Neural progenitor cell (in vitro differentiated cells): ENCODE measurements around the gene MPC2. TPM values are rescaled to one million over a fixed set of nuclear protein-coding genes. Genes with fewer than 3 reads are reported as not detected.

Source experiments
- DNase-seq: peaks from one replicate; pipeline ENCODE4 v3.0.0-alpha.2; 2016; ENCODE audit warnings: low spot score
- H2AFZ ChIP-seq: fragments of 200-600 bp; sonication (generic); replicated peaks from 2 replicates; pipeline ENCODE4 v1.6.1; 2016; ENCODE audit warnings: antibody characterized with exemption
- H3F3A ChIP-seq: fragments of 200-600 bp; sonication (generic); 2 replicates; pipeline ENCODE4 v1.6.1; 2016; ENCODE audit warnings: antibody characterized with exemption, low read depth
- H3K27ac ChIP-seq: fragments of 200-600 bp; sonication (generic); 2 replicates; pipeline ENCODE4 v1.5.1; 2016; ENCODE audit warnings: mild to moderate bottlenecking
- H3K27me3 ChIP-seq: fragments of 200-600 bp; sonication (generic); 2 replicates; pipeline ENCODE4 v1.6.1; 2016; ENCODE audit warnings: mild to moderate bottlenecking, moderate library complexity
- H3K36me3 ChIP-seq: fragments of 200-600 bp; sonication (generic); 2 replicates; pipeline ENCODE4 v1.5.1; 2016
- H3K4me1 ChIP-seq: fragments of 200-600 bp; sonication (generic); 2 replicates; pipeline ENCODE4 v1.6.1; 2016; ENCODE audit warnings: mixed run types
- H3K4me2 ChIP-seq: fragments of 200-600 bp; sonication (generic); 2 replicates; pipeline ENCODE4 v1.6.1; 2016
- H3K4me3 ChIP-seq: fragments of 200-600 bp; sonication (generic); 2 replicates; pipeline ENCODE4 v1.5.1; 2016
- H3K79me2 ChIP-seq: fragments of 200-600 bp; sonication (generic); 2 replicates; pipeline ENCODE4 v1.6.1; 2016; ENCODE audit warnings: low read depth
- H3K9ac ChIP-seq: fragments of 200-600 bp; sonication (generic); 2 replicates; pipeline ENCODE4 v1.6.1; 2016
- H3K9me3 ChIP-seq: fragments of 200-600 bp; sonication (generic); 2 replicates; pipeline ENCODE4 v1.5.1; 2016; ENCODE audit warnings: low read depth
- H4K20me1 ChIP-seq: fragments of 200-600 bp; sonication (generic); 2 replicates; pipeline ENCODE4 v1.6.1; 2016; ENCODE audit warnings: low read depth
- H3K27ac Mint-ChIP-seq: 3 replicates; pipeline ENCODE4 v1.8.0; 2021; ENCODE audit warnings: mixed read lengths
- H3K27me3 Mint-ChIP-seq: 2 replicates; pipeline ENCODE4 v1.8.0; 2022; ENCODE audit warnings: low read depth, mild to moderate bottlenecking, inconsistent platforms, moderate library complexity, mixed read lengths; ENCODE audit not compliant: insufficient read depth
- H3K36me3 Mint-ChIP-seq: 3 replicates; pipeline ENCODE4 v1.8.0; 2021; ENCODE audit warnings: mixed read lengths
- H3K4me1 Mint-ChIP-seq: 3 replicates; pipeline ENCODE4 v1.8.0; 2021; ENCODE audit warnings: mixed read lengths
- H3K4me3 Mint-ChIP-seq: 3 replicates; pipeline ENCODE4 v1.8.0; 2021; ENCODE audit warnings: mild to moderate bottlenecking, moderate library complexity, mixed read lengths
- H3K9me3 Mint-ChIP-seq: 3 replicates; pipeline ENCODE4 v1.8.0; 2020; ENCODE audit warnings: mixed read lengths
- EZH2 ChIP-seq: fragments of 200-600 bp; sonication (generic); IDR thresholded peaks from 2 replicates; pipeline ENCODE4 v1.6.1; 2017; ENCODE audit warnings: antibody characterized with exemption, mild to moderate bottlenecking, moderate library complexity
- EZH2phosphoT487 ChIP-seq: fragments of 200-600 bp; sonication (generic); IDR thresholded peaks from 2 replicates; pipeline ENCODE4 v1.6.1; 2017; ENCODE audit warnings: antibody characterized with exemption
- total RNA-seq: library from RNA; depleted of rRNA; stranded (reverse); fragments of >200 nt; gene quantifications from 2 replicates; pipeline ENCODE4 v1.2.3, GENCODE V29; 2015; ENCODE audit warnings: low replicate concordance
- TF ChIP-seq, protein P1 (sequence below): fragments of 200-600 bp; sonication (generic); IDR thresholded peaks from 2 replicates; pipeline ENCODE4 v1.5.1; 2017; ENCODE audit warnings: antibody characterized with exemption, mild to moderate bottlenecking

Gene MPC2
- total RNA-seq, 1 donor from 2014 or later: 56.8 TPM

GRCh38 chr1:167899253-167899681, 37.6 kb downstream of the MPC2 start:
- no peak overlapping the region for H2AFZ ChIP-seq

DNA sequence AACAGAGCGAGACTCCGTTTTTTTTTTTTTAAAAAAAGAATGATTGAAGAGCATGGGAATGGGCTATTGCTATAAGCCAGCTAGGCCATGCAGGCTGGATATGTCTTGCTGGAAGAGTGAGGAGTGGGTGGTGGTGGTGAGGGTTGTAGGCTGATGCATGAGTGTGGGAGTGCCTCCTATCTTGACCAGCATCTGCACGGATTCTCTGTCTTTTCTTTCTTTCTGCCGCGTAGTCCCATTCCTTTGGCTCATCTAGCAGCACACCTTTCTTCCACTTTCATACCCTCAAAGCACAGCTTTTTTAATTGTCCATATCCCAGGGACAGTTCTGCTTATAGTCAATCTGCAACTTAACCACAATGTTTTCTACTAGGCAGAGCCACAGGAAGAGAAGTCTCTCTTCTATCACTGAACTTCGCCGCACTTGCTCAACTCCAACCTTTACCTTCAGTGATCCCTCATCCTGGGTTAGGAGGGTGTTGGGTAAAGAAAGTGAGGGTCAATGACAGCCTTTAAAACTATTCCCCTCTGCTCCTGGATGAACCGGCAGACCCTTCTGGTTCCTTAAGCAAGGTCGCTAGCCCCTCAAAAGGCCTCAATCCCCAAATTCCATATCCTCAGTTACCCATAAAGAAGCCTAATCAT, 38.2 kb downstream of the MPC2 start:
- Mint-ChIP-seq H3K4me3 (no peak overlapping the region), H3K9me3 (no peaks in the 10 kb centered on the region), H3K27ac (no peak overlapping the region), H3K27me3 (no peaks in the 10 kb centered on the region), H3K36me3 (no peaks in the 10 kb centered on the region), H3K4me1 (peaks cover 2% of the 10 kb centered on the region)
- Histone ChIP-seq H3K4me2 (no peak overlapping the region), H3K27ac (no peak overlapping the region), H3K4me1 (no peaks in the 10 kb centered on the region), H3F3A (no peaks in the 10 kb centered on the region), H3K9ac (no peak overlapping the region), H3K9me3 (no peaks in the 10 kb centered on the region), H3K79me2 (no peaks in the 10 kb centered on the region), H4K20me1 (no peaks in the 10 kb centered on the region), H3K4me3 (no peak overlapping the region), H3K27me3 (no peaks in the 10 kb centered on the region), H2AFZ (no peak overlapping the region), H3K36me3 (no peaks in the 10 kb centered on the region)
- DNase-seq: no peak
- no peak for TF ChIP-seq EZH2phosphoT487
- TF ChIP-seq EZH2: no peak
- TF ChIP-seq, protein P1, sequence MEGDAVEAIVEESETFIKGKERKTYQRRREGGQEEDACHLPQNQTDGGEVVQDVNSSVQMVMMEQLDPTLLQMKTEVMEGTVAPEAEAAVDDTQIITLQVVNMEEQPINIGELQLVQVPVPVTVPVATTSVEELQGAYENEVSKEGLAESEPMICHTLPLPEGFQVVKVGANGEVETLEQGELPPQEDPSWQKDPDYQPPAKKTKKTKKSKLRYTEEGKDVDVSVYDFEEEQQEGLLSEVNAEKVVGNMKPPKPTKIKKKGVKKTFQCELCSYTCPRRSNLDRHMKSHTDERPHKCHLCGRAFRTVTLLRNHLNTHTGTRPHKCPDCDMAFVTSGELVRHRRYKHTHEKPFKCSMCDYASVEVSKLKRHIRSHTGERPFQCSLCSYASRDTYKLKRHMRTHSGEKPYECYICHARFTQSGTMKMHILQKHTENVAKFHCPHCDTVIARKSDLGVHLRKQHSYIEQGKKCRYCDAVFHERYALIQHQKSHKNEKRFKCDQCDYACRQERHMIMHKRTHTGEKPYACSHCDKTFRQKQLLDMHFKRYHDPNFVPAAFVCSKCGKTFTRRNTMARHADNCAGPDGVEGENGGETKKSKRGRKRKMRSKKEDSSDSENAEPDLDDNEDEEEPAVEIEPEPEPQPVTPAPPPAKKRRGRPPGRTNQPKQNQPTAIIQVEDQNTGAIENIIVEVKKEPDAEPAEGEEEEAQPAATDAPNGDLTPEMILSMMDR: no peak

More at GRCh38 chr1:167899253-167899681, 37.6 kb downstream of the MPC2 start:
- Histone ChIP-seq H3K9me3 (no peaks in the 10 kb centered on the region), H4K20me1 (no peaks in the 10 kb centered on the region), H3K36me3 (no peaks in the 10 kb centered on the region), H3K4me3 (no peak overlapping the region), H3K9ac (no peak overlapping the region), H3F3A (no peaks in the 10 kb centered on the region), H3K27ac (no peak overlapping the region), H3K4me1 (no peaks in the 10 kb centered on the region), H3K27me3 (no peaks in the 10 kb centered on the region), H3K4me2 (no peak overlapping the region), H3K79me2 (no peaks in the 10 kb centered on the region)
- Mint-ChIP-seq H3K4me1 (peaks cover 5% of the 10 kb centered on the region), H3K27me3 (no peaks in the 10 kb centered on the region), H3K36me3 (no peaks in the 10 kb centered on the region), H3K9me3 (no peaks in the 10 kb centered on the region), H3K27ac (no peak overlapping the region), H3K4me3 (no peak overlapping the region)
- TF ChIP-seq, protein P1: no peak
- TF ChIP-seq EZH2 (no peak), EZH2phosphoT487 (no peak)
- DNase-seq: no peak

DNA sequence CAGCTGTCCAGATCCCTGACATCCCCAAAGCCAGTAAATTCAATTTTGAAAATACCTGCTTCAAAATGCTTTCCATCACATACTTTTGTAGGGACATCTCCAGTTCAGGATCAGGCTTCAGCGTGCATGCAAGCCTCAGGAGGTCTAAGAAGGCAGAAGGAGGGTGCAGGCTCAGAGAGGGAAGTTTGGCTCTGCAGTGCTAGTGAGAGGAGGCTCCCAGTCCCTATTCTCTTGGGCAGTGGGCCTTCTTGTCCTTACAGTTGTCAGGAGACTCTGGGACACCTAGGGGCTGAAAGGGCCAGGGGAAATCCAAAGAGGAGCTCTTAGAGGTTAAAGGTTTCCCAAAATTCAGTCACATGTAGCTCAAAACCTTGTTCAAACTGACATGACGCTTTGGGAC, 43.1 kb downstream of the MPC2 start:
- no peak overlapping the region for H3K27ac Mint-ChIP-seq
- H2AFZ ChIP-seq: no peak overlapping the region
- TF ChIP-seq EZH2: no peak
- TF ChIP-seq, protein P1: no peak
- TF ChIP-seq EZH2phosphoT487: no peak

More for the DNA sequence above, 43.1 kb downstream of the MPC2 start:
- no peak overlapping the region for H3K4me3 Mint-ChIP-seq
- H3K79me2 ChIP-seq: no peaks in the 10 kb centered on the region
- H3K4me1 Mint-ChIP-seq: no peaks in the 10 kb centered on the region
- H3K9ac ChIP-seq: no peak overlapping the region
- no peak overlapping the region for H3K27ac ChIP-seq
- peaks cover 3% of the 10 kb centered on the region for H3K9me3 Mint-ChIP-seq
- H3K27me3 ChIP-seq: no peaks in the 10 kb centered on the region
- no peak for DNase-seq
- H3K27me3 Mint-ChIP-seq: no peaks in the 10 kb centered on the region
- no peaks in the 10 kb centered on the region for H3F3A ChIP-seq
- no peaks in the 10 kb centered on the region for H4K20me1 ChIP-seq
- no peaks in the 10 kb centered on the region for H3K9me3 ChIP-seq
- H3K4me1 ChIP-seq: peaks cover 3% of the 10 kb centered on the region
- H3K4me2 ChIP-seq: no peak overlapping the region
- no peak overlapping the region for H3K4me3 ChIP-seq
- H3K36me3 Mint-ChIP-seq: no peaks in the 10 kb centered on the region
- no peaks in the 10 kb centered on the region for H3K36me3 ChIP-seq
